ENCODE data around the gene GRK7. TPM values are rescaled to one million over a fixed set of nuclear protein-coding genes. Genes with fewer than 3 reads are reported as not detected.

GRK7 gene
- total RNA-seq, 4 donors from 2014 or later = 0.11 TPM; not detected in 3

DNA sequence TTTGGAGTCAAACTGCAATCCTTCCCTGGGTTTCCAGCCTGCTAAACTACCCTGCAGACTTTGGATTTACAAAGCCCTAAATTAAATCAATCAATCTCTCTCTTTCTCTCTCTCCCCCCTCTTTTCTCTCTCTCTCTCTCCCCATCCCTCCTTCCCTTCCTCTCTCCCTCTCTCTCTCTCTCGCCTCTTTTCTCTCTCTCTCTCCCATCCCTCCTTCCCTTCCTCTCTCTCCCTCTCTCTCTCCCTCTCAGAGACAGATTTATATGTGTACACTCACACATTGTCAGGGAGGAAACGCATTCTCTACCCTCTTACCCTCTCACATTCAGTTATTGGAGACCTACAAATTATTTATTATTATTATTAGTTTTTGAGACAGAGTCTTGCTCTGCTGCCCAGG, 47.0 kb downstream of the GRK7 start:
- intact Hi-C loops (cut with DNase I) = no loop called here

DNA sequence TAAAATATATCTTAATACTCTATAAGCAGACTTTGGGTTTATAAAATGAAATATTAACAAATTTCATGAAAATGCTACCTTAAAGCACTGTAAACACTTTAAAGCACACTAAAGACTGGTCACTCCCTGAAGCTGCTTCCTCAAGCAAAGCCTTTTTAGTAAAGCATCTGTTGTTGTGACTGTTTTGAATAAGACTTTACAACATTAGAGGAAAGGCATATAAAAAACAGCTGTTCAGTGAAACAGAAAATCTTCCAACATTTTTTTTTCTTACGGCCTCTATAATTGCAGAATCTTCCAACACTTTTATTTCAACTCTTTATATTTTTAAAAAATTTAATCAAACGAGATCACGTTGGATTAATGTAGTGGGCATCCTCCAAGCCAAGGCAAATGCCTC, 48.1 kb downstream of the GRK7 start:
- H3K9me3 ChIP-seq = peaks cover 0 to 4% (median 0%) of the 10 kb centered on the region in 4 donors
- H3K27ac ChIP-seq (replicated peaks in 1 of 4) = no peak overlapping the region
- DNase-seq (ENCODE audit: extremely low spot score) = no peak
- intact Hi-C loops (cut with DNase I) = no loop called here
- no peak overlapping the region for H3K4me3 ChIP-seq
- no peak for TF ChIP-seq POLR2AphosphoS5 (IDR thresholded peaks at IDR 0.05)
- no peak for TF ChIP-seq EP300 (IDR thresholded peaks at IDR 0.05)
- TF ChIP-seq, protein P1, sequence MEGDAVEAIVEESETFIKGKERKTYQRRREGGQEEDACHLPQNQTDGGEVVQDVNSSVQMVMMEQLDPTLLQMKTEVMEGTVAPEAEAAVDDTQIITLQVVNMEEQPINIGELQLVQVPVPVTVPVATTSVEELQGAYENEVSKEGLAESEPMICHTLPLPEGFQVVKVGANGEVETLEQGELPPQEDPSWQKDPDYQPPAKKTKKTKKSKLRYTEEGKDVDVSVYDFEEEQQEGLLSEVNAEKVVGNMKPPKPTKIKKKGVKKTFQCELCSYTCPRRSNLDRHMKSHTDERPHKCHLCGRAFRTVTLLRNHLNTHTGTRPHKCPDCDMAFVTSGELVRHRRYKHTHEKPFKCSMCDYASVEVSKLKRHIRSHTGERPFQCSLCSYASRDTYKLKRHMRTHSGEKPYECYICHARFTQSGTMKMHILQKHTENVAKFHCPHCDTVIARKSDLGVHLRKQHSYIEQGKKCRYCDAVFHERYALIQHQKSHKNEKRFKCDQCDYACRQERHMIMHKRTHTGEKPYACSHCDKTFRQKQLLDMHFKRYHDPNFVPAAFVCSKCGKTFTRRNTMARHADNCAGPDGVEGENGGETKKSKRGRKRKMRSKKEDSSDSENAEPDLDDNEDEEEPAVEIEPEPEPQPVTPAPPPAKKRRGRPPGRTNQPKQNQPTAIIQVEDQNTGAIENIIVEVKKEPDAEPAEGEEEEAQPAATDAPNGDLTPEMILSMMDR (IDR thresholded peaks at IDR 0.05) = no peak
- TF ChIP-seq POLR2A (IDR thresholded peaks at IDR 0.05; ENCODE audit: low read depth) = no peak
- no peaks in the 10 kb centered on the region for H3K36me3 ChIP-seq
- H3K4me1 ChIP-seq = no peaks in the 10 kb centered on the region
- H3K27me3 ChIP-seq = no peaks in the 10 kb centered on the region
- WGBS = 69% methylated on average over 3 of the region's 3 CpGs

More for the DNA sequence above, 47.0 kb downstream of the GRK7 start:
- 89% methylated on average over 2 of the region's 2 CpGs for WGBS
- H3K4me1 ChIP-seq = no peaks in the 10 kb centered on the region
- H3K27ac ChIP-seq (replicated peaks in 1 of 4) = no peak overlapping the region
- no peak overlapping the region for H3K4me3 ChIP-seq
- H3K27me3 ChIP-seq = no peaks in the 10 kb centered on the region
- DNase-seq (ENCODE audit: extremely low spot score) = no peak
- H3K36me3 ChIP-seq = no peaks in the 10 kb centered on the region
- TF ChIP-seq POLR2A (IDR thresholded peaks at IDR 0.05; ENCODE audit: low read depth) (no peak), EP300 (IDR thresholded peaks at IDR 0.05) (no peak), POLR2AphosphoS5 (IDR thresholded peaks at IDR 0.05) (no peak)
- TF ChIP-seq, protein P1 (IDR thresholded peaks at IDR 0.05) = no peak
- H3K9me3 ChIP-seq = no peaks in the 10 kb centered on the region

DNA sequence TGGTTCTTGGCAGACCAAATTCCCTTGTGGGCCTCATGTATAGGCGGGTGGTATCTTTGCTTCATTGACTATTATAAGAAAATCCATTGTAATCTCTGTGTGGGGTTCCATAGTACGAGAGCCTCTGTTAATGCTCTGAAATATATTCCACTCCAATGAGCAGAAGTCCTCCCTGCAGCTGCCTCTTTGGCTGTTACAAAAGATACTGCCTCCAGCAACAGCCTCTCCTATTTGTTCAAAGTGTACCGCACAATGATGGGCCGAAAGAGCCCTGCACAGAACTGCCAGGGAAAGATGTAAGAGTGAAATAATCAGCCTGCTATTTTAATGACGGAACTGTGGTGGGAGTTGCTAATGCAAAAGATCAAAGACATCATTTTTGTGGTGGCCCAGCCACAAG, 48.9 kb downstream of the GRK7 start:
- H3K27me3 ChIP-seq = no peaks in the 10 kb centered on the region
- no peaks in the 10 kb centered on the region for H3K36me3 ChIP-seq
- peaks cover 0 to 4% (median 0%) of the 10 kb centered on the region in 4 donors for H3K9me3 ChIP-seq
- intact Hi-C loops (cut with DNase I) = no loop called here
- H3K4me3 ChIP-seq = no peak overlapping the region
- no peak for DNase-seq (ENCODE audit: extremely low spot score)
- no peak overlapping the region for H3K27ac ChIP-seq (replicated peaks in 1 of 4)
- TF ChIP-seq, protein P1 (IDR thresholded peaks at IDR 0.05) = no peak
- TF ChIP-seq EP300 (IDR thresholded peaks at IDR 0.05) (no peak), POLR2A (IDR thresholded peaks at IDR 0.05; ENCODE audit: low read depth) (no peak), POLR2AphosphoS5 (IDR thresholded peaks at IDR 0.05) (no peak)
- peaks cover 0 to 5% (median 0%) of the 10 kb centered on the region in 4 donors for H3K4me1 ChIP-seq
- 91% methylated on average over 5 of the region's 5 CpGs for WGBS

DNA sequence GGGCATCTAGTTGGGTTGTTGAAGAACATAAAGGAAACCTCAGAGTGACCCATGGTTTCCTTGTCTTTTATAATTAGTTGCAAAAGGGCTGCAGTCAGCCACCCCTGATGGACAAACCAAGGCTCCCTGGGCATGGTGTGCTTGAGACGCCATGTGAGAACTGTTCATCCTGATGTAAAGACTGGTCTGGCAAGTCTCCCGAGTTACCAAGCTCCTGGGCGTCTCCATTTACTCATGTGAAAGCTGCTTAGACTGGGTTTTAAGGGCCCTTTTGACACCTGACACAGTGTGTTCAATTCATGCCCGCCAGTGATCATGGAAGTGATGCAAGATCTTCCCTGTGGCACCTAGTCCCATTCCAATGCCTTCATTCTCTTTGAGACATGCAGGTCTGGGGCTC, 49.4 kb downstream of the GRK7 start:
- DNase-seq (ENCODE audit: extremely low spot score) = no peak
- no peaks in the 10 kb centered on the region for H3K36me3 ChIP-seq
- no peak overlapping the region for H3K4me3 ChIP-seq
- intact Hi-C loops (cut with DNase I) = no loop called here
- peaks cover 0 to 6% (median 0%) of the 10 kb centered on the region in 4 donors for H3K4me1 ChIP-seq
- no peaks in the 10 kb centered on the region for H3K27me3 ChIP-seq
- 72% methylated on average over 4 of the region's 4 CpGs for WGBS
- peaks cover 0 to 4% (median 0%) of the 10 kb centered on the region in 4 donors for H3K9me3 ChIP-seq
- H3K27ac ChIP-seq (replicated peaks in 1 of 4) = no peak overlapping the region
- TF ChIP-seq, protein P1 (IDR thresholded peaks at IDR 0.05) = no peak
- no peak for TF ChIP-seq POLR2AphosphoS5 (IDR thresholded peaks at IDR 0.05)
- no peak for TF ChIP-seq POLR2A (IDR thresholded peaks at IDR 0.05; ENCODE audit: low read depth)
- no peak for TF ChIP-seq EP300 (IDR thresholded peaks at IDR 0.05)

Small RNA genes within 50 kb of the gene (small RNA-seq; reads per million reads assigned to genes)
- 0 reads per million in 3 donors for gene AC112771.1

Other genes starting within 250 kb of the GRK7 start
- 100 to 1,000 TPM in 1 of 4 donors, 10 to 100 TPM in 3; 47.2 to 107 (median 80.2) TPM for gene RNF7, start 25.1 kb upstream of the GRK7 start, total RNA-seq
- 10 to 100 TPM; 32.5 to 61.0 (median 41.7) TPM for gene ATP1B3, start 113.2 kb downstream of the GRK7 start, total RNA-seq